ENCODE results near the gene DRG2. TPM values are rescaled to one million over a fixed set of nuclear protein-coding genes. Genes with fewer than 3 reads are reported as not detected.

Gene DRG2
- total RNA-seq, 1 experiment from 2014 or later = 52.0 TPM

DNA sequence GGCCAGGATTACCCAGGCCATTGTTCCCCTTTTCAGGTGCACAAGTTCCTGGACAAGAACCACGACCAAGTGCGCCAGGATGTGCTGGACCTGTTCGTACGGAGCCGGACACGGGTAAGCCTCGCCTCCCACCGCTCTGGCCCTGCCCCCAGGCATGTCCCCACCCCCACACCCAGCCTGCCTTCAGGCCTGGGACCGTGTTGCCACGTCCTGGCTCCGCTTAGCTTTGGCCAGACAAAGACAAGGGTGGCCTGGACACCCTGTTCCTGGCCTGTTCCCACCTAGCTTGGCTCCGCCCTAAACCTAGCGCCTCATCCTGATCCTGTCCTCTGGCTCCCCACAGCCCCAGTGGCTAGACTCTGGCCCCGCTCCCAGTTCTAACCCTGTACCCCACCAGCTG is 51.8 kb downstream of the DRG2 start:
- no peak overlapping the region for H2BK5ac ChIP-seq (ENCODE audit: insufficient read length, low read length)
- no peak overlapping the region for H2AFZ ChIP-seq (ENCODE audit: low read length)
- H3K9me3 Mint-ChIP-seq = no peaks in the 10 kb centered on the region
- no peak for DNase-seq
- no peak overlapping the region for H3K4me2 ChIP-seq (ENCODE audit: insufficient read depth, insufficient read length, low read length)
- no peak overlapping the region for H2AK5ac ChIP-seq (ENCODE audit: insufficient read length, low read length)
- WGBS (ENCODE audit: extremely low coverage, insufficient read length, low lambda C conversion rate) = no CpG with 5 or more reads among the region's 14 CpGs
- no peak overlapping the region for H3K4ac ChIP-seq (ENCODE audit: low read depth, low read length)
- H3K79me1 ChIP-seq (ENCODE audit: insufficient read depth, low read depth, low read length, poor library complexity, severe bottlenecking) = no peaks in the 10 kb centered on the region
- H3K4me1 Mint-ChIP-seq = peaks cover 15 to 26% of the 10 kb centered on the region in 2 experiments
- H4K5ac ChIP-seq (ENCODE audit: insufficient read length, low read depth, low read length) = no peak overlapping the region
- no peak overlapping the region for H3K27ac ChIP-seq (ENCODE audit: insufficient read length, low read depth, low read length)
- no peak overlapping the region for H3K9ac ChIP-seq (ENCODE audit: extremely low read depth, insufficient read length, low read length)
- no peak overlapping the region for H2BK15ac ChIP-seq (ENCODE audit: low read depth, low read length)
- no peaks in the 10 kb centered on the region for H3K23me2 ChIP-seq (ENCODE audit: insufficient read length, low read depth, low read length, poor library complexity, severe bottlenecking)
- no peak overlapping the region for H3K23ac ChIP-seq (ENCODE audit: insufficient read length, low read depth, low read length)
- no peak overlapping the region for H3K18ac ChIP-seq (ENCODE audit: insufficient read length, low read depth, low read length)
- H3K27me3 ChIP-seq (ENCODE audit: insufficient read depth, low read length) = no peaks in the 10 kb centered on the region
- peaks cover 11% of the 10 kb centered on the region for H3K27me3 Mint-ChIP-seq (ENCODE audit: low read depth)
- H3K14ac ChIP-seq (ENCODE audit: insufficient read depth, low read length) = no peak overlapping the region; the same call in 1 of the 2 replicates
- no peak overlapping the region for H3K4me3 Mint-ChIP-seq
- TF ChIP-seq, protein P1, sequence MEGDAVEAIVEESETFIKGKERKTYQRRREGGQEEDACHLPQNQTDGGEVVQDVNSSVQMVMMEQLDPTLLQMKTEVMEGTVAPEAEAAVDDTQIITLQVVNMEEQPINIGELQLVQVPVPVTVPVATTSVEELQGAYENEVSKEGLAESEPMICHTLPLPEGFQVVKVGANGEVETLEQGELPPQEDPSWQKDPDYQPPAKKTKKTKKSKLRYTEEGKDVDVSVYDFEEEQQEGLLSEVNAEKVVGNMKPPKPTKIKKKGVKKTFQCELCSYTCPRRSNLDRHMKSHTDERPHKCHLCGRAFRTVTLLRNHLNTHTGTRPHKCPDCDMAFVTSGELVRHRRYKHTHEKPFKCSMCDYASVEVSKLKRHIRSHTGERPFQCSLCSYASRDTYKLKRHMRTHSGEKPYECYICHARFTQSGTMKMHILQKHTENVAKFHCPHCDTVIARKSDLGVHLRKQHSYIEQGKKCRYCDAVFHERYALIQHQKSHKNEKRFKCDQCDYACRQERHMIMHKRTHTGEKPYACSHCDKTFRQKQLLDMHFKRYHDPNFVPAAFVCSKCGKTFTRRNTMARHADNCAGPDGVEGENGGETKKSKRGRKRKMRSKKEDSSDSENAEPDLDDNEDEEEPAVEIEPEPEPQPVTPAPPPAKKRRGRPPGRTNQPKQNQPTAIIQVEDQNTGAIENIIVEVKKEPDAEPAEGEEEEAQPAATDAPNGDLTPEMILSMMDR (conservative IDR thresholded peaks at IDR 0.05) = no peak
- no peaks in the 10 kb centered on the region for H3K9me3 ChIP-seq (ENCODE audit: control insufficient read depth, low read depth, low read length)
- no peak overlapping the region for H4K8ac ChIP-seq (replicated peaks; ENCODE audit: insufficient read length, low read depth, low read length)
- no peaks in the 10 kb centered on the region for H4K20me1 ChIP-seq (ENCODE audit: control insufficient read depth, insufficient read depth, insufficient read length)
- peaks cover 3% of the 10 kb centered on the region; the same call in 1 of the 2 replicates for H3K4me1 ChIP-seq (ENCODE audit: insufficient read depth, low read length)
- H2BK12ac ChIP-seq (ENCODE audit: insufficient read length, low read depth, low read length) = no peak overlapping the region
- H2BK120ac ChIP-seq (ENCODE audit: low read depth, low read length, poor library complexity, severe bottlenecking) = no peak overlapping the region
- no peaks in the 10 kb centered on the region for H3K79me2 ChIP-seq (ENCODE audit: insufficient read depth, low read length)
- no peak overlapping the region for H3T11ph ChIP-seq (ENCODE audit: low read length)
- H3K36me3 Mint-ChIP-seq (ENCODE audit: insufficient read depth in 1 of 3, low read depth in 3 of 3) = no peaks in the 10 kb centered on the region
- no peak overlapping the region for H3K56ac ChIP-seq (ENCODE audit: insufficient read length, low read depth, low read length)
- no peak overlapping the region for H2BK20ac ChIP-seq (ENCODE audit: low read depth, low read length, poor library complexity, severe bottlenecking)
- H4K91ac ChIP-seq (ENCODE audit: insufficient read length, low read depth, low read length) = no peak overlapping the region
- H3K27ac Mint-ChIP-seq = peak overlapping the region in 1 of 3 experiments; percentile 44; a peak in 1 of 7 replicates

All from H9 (cell line).